Neural cell (in vitro differentiated cells): ENCODE results near the gene MRPS34.

Experiments
- EP300 ChIP-seq: fragments of 450-650 bp; conservative IDR thresholded peaks from 2 replicates; pipeline ENCODE4 v1.6.1; 2014; ENCODE audit warnings: antibody characterized with exemption, mild to moderate bottlenecking, moderate library complexity; ENCODE audit not compliant: poor library complexity, severe bottlenecking
- EZH2 ChIP-seq: fragments of 200-600, 300-800 bp; shearing (Covaris generic), sonication (generic); IDR thresholded peaks from 2 replicates; pipeline ENCODE4 v1.6.1; 2014; ENCODE audit warnings: antibody characterized with exemption, low read length, borderline replicate concordance, mild to moderate bottlenecking; ENCODE audit not compliant: insufficient read depth, poor library complexity, severe bottlenecking
- MXI1 ChIP-seq: fragments of 450-650 bp; conservative IDR thresholded peaks from 2 replicates; pipeline ENCODE4 v1.6.1; 2014; ENCODE audit warnings: antibody characterized with exemption, mild to moderate bottlenecking; ENCODE audit not compliant: poor library complexity, severe bottlenecking
- POLR2AphosphoS5 ChIP-seq: IDR thresholded peaks from 2 replicates; pipeline ENCODE4 v1.6.1; 2012
- RAD21 ChIP-seq: fragments of 450-650 bp; conservative IDR thresholded peaks from 2 replicates; pipeline ENCODE4 v1.6.1; 2014; ENCODE audit warnings: antibody characterized with exemption, mild to moderate bottlenecking, moderate library complexity
- SMC3 ChIP-seq: fragments of 450-650 bp; conservative IDR thresholded peaks from 2 replicates; pipeline ENCODE4 v1.6.1; 2014; ENCODE audit warnings: antibody characterized with exemption, mild to moderate bottlenecking, moderate library complexity; ENCODE audit not compliant: poor library complexity
- TAF1 ChIP-seq: IDR thresholded peaks from 2 replicates; pipeline ENCODE4 v1.6.1; 2012; ENCODE audit warnings: low read depth
- TF ChIP-seq, protein P1 (sequence below): fragments of 450-650 bp; IDR thresholded peaks from 2 replicates; pipeline ENCODE4 v1.5.1; 2014; ENCODE audit warnings: antibody characterized with exemption, mild to moderate bottlenecking, moderate library complexity; ENCODE audit not compliant: poor library complexity, severe bottlenecking
- TF ChIP-seq, protein P2 (sequence below): IDR thresholded peaks from 2 replicates; pipeline ENCODE4 v1.6.1; 2012; ENCODE audit warnings: borderline replicate concordance

DNA sequence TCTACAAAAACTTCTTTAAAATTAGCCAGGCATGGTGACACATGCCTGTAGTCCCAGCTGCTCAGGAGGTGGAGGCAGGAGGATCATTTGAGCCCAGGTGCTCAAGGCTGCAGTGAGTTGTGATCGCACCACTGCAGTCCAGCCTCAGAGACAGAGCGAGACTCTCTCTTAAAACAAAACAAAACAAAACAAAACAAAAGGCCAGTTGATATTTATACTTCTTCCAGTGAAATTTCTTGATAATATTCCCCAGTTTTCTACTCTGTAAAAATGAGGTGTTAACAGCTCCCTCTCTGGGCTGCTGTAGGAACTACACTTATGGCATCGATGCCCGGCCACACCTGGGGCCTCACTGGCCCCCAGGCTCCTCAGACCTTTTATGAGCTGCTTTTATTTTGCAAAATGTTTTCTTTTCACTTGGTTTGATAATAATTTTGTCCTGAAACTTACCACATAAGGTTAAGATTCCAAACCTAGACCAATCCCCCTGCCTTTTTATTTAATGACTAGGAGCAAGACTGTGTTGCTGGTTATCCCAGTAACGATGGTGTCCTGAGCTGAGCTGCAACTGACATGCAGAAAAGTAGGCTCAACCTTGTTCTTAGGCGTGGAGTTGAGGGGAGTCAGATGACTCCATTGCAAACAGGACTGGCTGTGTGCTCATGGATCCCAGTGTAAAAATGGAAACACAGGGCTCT, 49.3 kb downstream of the MRPS34 start:
- TF ChIP-seq POLR2AphosphoS5, result no peak
- TF ChIP-seq, protein P1, sequence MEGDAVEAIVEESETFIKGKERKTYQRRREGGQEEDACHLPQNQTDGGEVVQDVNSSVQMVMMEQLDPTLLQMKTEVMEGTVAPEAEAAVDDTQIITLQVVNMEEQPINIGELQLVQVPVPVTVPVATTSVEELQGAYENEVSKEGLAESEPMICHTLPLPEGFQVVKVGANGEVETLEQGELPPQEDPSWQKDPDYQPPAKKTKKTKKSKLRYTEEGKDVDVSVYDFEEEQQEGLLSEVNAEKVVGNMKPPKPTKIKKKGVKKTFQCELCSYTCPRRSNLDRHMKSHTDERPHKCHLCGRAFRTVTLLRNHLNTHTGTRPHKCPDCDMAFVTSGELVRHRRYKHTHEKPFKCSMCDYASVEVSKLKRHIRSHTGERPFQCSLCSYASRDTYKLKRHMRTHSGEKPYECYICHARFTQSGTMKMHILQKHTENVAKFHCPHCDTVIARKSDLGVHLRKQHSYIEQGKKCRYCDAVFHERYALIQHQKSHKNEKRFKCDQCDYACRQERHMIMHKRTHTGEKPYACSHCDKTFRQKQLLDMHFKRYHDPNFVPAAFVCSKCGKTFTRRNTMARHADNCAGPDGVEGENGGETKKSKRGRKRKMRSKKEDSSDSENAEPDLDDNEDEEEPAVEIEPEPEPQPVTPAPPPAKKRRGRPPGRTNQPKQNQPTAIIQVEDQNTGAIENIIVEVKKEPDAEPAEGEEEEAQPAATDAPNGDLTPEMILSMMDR, result peak; percentile 55
- no peak for TF ChIP-seq MXI1
- TF ChIP-seq EP300, result no peak
- TF ChIP-seq EZH2, result no peak
- no peak for TF ChIP-seq RAD21
- TF ChIP-seq, protein P2, sequence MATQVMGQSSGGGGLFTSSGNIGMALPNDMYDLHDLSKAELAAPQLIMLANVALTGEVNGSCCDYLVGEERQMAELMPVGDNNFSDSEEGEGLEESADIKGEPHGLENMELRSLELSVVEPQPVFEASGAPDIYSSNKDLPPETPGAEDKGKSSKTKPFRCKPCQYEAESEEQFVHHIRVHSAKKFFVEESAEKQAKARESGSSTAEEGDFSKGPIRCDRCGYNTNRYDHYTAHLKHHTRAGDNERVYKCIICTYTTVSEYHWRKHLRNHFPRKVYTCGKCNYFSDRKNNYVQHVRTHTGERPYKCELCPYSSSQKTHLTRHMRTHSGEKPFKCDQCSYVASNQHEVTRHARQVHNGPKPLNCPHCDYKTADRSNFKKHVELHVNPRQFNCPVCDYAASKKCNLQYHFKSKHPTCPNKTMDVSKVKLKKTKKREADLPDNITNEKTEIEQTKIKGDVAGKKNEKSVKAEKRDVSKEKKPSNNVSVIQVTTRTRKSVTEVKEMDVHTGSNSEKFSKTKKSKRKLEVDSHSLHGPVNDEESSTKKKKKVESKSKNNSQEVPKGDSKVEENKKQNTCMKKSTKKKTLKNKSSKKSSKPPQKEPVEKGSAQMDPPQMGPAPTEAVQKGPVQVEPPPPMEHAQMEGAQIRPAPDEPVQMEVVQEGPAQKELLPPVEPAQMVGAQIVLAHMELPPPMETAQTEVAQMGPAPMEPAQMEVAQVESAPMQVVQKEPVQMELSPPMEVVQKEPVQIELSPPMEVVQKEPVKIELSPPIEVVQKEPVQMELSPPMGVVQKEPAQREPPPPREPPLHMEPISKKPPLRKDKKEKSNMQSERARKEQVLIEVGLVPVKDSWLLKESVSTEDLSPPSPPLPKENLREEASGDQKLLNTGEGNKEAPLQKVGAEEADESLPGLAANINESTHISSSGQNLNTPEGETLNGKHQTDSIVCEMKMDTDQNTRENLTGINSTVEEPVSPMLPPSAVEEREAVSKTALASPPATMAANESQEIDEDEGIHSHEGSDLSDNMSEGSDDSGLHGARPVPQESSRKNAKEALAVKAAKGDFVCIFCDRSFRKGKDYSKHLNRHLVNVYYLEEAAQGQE, result no peak
- TF ChIP-seq SMC3, result peak; percentile 22
- no peak for TF ChIP-seq TAF1
